Tibial artery (tissue), 4 donors: ENCODE measurements around the gene FOLR3.

ENCODE experiments used
- DNase-seq, 2 donors: peaks; one replicate each; pipeline ENCODE4 v3.0.0-alpha.2; 2019
- H3K27ac ChIP-seq, 2 donors: fragments of 200-600 bp; sonication (generic) in 1 of 2; 1 replicate in 1 of 2; 2 replicates in 1 of 2; pipeline ENCODE4 v1.5.1; 2018 to 2019; ENCODE audit warnings: mild to moderate bottlenecking in 1 of 2
- H3K27me3 ChIP-seq, 2 donors: fragments of 200-600 bp; sonication (generic) in 1 of 2; one replicate each; pipeline versions ENCODE4 v1.5.1 to v1.6.0; 2016 to 2019
- H3K36me3 ChIP-seq, 3 donors: fragments of 200-600 bp; sonication (generic) in 2 of 3; one replicate each; pipeline ENCODE4 v1.5.1; 2016 to 2019; ENCODE audit warnings: mild to moderate bottlenecking in 2 of 3
- H3K4me1 ChIP-seq, 4 donors: fragments of 200-600 bp; sonication (generic) in 2 of 4; 1 replicate in 3 of 4; 2 replicates in 1 of 4; pipeline ENCODE4 v1.5.1; 2016 to 2019
- H3K4me3 ChIP-seq, 2 donors: fragments of 200-600 bp; sonication (generic) in 1 of 2; 1 replicate in 1 of 2; 2 replicates in 1 of 2; pipeline ENCODE4 v1.5.1; 2018 to 2019; ENCODE audit warnings: mild to moderate bottlenecking in 2 of 2
- H3K9me3 ChIP-seq, 3 donors: fragments of 200-600 bp; sonication (generic) in 1 of 3; one replicate each; pipeline ENCODE4 v1.5.1; 2016 to 2019
- CTCF ChIP-seq, 2 experiments: fragments of 200-600 bp in 1 of 2; fragments of 450-650 bp in 1 of 2; IDR thresholded peaks; one replicate each; pipeline ENCODE4 v1.5.1; 2017 to 2019; ENCODE audit warnings: antibody characterized with exemption in 2 of 2, mild to moderate bottlenecking in 1 of 2, moderate library complexity in 1 of 2
- intact Hi-C: fragments of 100-400 bp; cut with DNase I; formaldehyde crosslinking; loops from one replicate; pipeline ENCODE4 v1.15.0; 2023; ENCODE audit warnings: low total_unique reads

The FOLR3 gene

GRCh38 chr11:72102162-72102561 lies 33.4 kb upstream of the FOLR3 start:
- Histone ChIP-seq H3K27me3 (no peaks in the 10 kb centered on the region), H3K4me3 (peak overlapping the region; percentile 79 to 92), H3K4me1 (peaks cover 0 to 36% (median 27%) of the 10 kb centered on the region in 4 donors), H3K27ac (peak overlapping the region; percentile 91 to 95), H3K9me3 (no peaks in the 10 kb centered on the region), H3K36me3 (peaks cover 23 to 34% (median 24%) of the 10 kb centered on the region in 3 donors)
- no peak for DNase-seq
- intact Hi-C loops = no loop called here
- TF ChIP-seq CTCF (IDR thresholded peaks at IDR 0.05) = no peak

- Histone ChIP-seq H3K4me3 (peak overlapping the region; percentile 79 to 92), H3K4me1 (peaks cover 0 to 36% (median 27%) of the 10 kb centered on the region in 4 donors), H3K9me3 (no peaks in the 10 kb centered on the region), H3K27ac (peak overlapping the region; percentile 91 to 95), H3K27me3 (no peaks in the 10 kb centered on the region), H3K36me3 (peaks cover 19 to 33% (median 20%) of the 10 kb centered on the region in 3 donors)
- no peak for DNase-seq
- intact Hi-C loops = no loop called here
- TF ChIP-seq CTCF (IDR thresholded peaks at IDR 0.05) = no peak
These were observed 32.9 kb upstream of the FOLR3 start for GRCh38 chr11:72102631-72102945.

GRCh38 chr11:72102946-72103753 lies 32.4 kb upstream of the FOLR3 start, which contains the start of gene LAMTOR1:
LAMTOR1 (minus strand) TSS chr11:72103297; CDS start chr11:72103224, 73 bp downstream.
- H3K9me3 ChIP-seq = no peaks in the 10 kb centered on the region
- peaks cover 13 to 32% (median 15%) of the 10 kb centered on the region in 3 donors for H3K36me3 ChIP-seq
- intact Hi-C loops = no loop called here
- H3K27me3 ChIP-seq = no peaks in the 10 kb centered on the region
- H3K27ac ChIP-seq = peak within 1 kb of the TSS; percentile 91 to 95
- peak within 1 kb of the TSS; percentile 79 to 92 for H3K4me3 ChIP-seq
- TF ChIP-seq CTCF (IDR thresholded peaks at IDR 0.05) = peak; percentile 44 to 76
- H3K4me1 ChIP-seq = peaks cover 0 to 36% (median 27%) of the 10 kb centered on the region in 4 donors
- peak; percentile 100 for DNase-seq

GRCh38 chr11:72103754-72104167 lies 31.8 kb upstream of the FOLR3 start:
- intact Hi-C loops = no loop called here
- peak overlapping the region; percentile 79 to 92 for H3K4me3 ChIP-seq
- peak overlapping the region; percentile 91 to 95 for H3K27ac ChIP-seq
- H3K4me1 ChIP-seq = peaks cover 0 to 36% (median 27%) of the 10 kb centered on the region in 4 donors
- peaks cover 7 to 30% (median 14%) of the 10 kb centered on the region in 3 donors for H3K36me3 ChIP-seq
- DNase-seq = no peak
- no peaks in the 10 kb centered on the region for H3K27me3 ChIP-seq
- no peak for TF ChIP-seq CTCF (IDR thresholded peaks at IDR 0.05)
- no peaks in the 10 kb centered on the region for H3K9me3 ChIP-seq

GRCh38 chr11:72105888-72106287 lies 29.6 kb upstream of the FOLR3 start, which contains the start of gene TOMT:
TOMT (plus strand) TSS chr11:72105924; CDS start chr11:72105952, 28 bp downstream.
- Histone ChIP-seq H3K27ac (no peak within 1 kb of the TSS), H3K9me3 (no peaks in the 10 kb centered on the region), H3K27me3 (no peaks in the 10 kb centered on the region), H3K4me3 (no peak within 1 kb of the TSS), H3K4me1 (peaks cover 0 to 25% (median 19%) of the 10 kb centered on the region in 4 donors), H3K36me3 (peaks cover 0 to 30% (median 6%) of the 10 kb centered on the region in 3 donors)
- TF ChIP-seq CTCF (IDR thresholded peaks at IDR 0.05) = no peak
- no peak for DNase-seq
- intact Hi-C loops = no loop called here
